Memory B cell (primary cell): Measurements from ENCODE around the gene SYTL3.

Experiments
- ATAC-seq: fragments of 150-1000 bp; cut with Tn5 transposase; 2 replicates; pipeline ENCODE4 v1.10.0; 2021; ENCODE audit warnings: low read depth, mild to moderate bottlenecking, moderate library complexity
- DNase-seq, 2 donors: peaks; one replicate each; pipeline ENCODE4 v3.0.0; 2022; ENCODE audit warnings: low spot score in 2 of 2
- H3K27ac Mint-ChIP-seq: one replicate; pipeline ENCODE4 v1.8.0; 2022; ENCODE audit warnings: mild to moderate bottlenecking, moderate library complexity, mixed read lengths
- H3K27me3 Mint-ChIP-seq: one replicate; pipeline ENCODE4 v1.8.0; 2022; ENCODE audit warnings: mixed read lengths
- H3K36me3 Mint-ChIP-seq: one replicate; pipeline ENCODE4 v1.8.0; 2022; ENCODE audit warnings: mild to moderate bottlenecking, mixed read lengths
- H3K4me1 Mint-ChIP-seq: one replicate; pipeline ENCODE4 v1.8.0; 2022; ENCODE audit warnings: mixed read lengths
- H3K4me3 Mint-ChIP-seq: one replicate; pipeline ENCODE4 v1.8.0; 2022; ENCODE audit warnings: mild to moderate bottlenecking, moderate library complexity, mixed read lengths
- H3K9me3 Mint-ChIP-seq: one replicate; pipeline ENCODE4 v1.8.0; 2022; ENCODE audit warnings: mixed read lengths

The SYTL3 gene

GRCh38 chr6:158771399-158772152 is 121.7 kb downstream of the SYTL3 start:
- Mint-ChIP-seq H3K9me3 (no peaks in the 10 kb centered on the region), H3K27ac (peak overlapping the region; percentile 81), H3K4me3 (no peak overlapping the region), H3K36me3 (peaks cover 48% of the 10 kb centered on the region), H3K27me3 (no peaks in the 10 kb centered on the region), H3K4me1 (peaks cover 11% of the 10 kb centered on the region)
- DNase-seq = no peak
- ATAC-seq = no peak

GRCh38 chr6:158772172-158772571 is 122.3 kb downstream of the SYTL3 start:
- no peak for DNase-seq
- Mint-ChIP-seq H3K27ac (peak overlapping the region; percentile 81), H3K4me1 (peaks cover 14% of the 10 kb centered on the region), H3K9me3 (no peaks in the 10 kb centered on the region), H3K27me3 (no peaks in the 10 kb centered on the region), H3K4me3 (no peak overlapping the region), H3K36me3 (peaks cover 51% of the 10 kb centered on the region)
- no peak for ATAC-seq

- H3K27me3 Mint-ChIP-seq = no peaks in the 10 kb centered on the region
- peak overlapping the region; percentile 58 for H3K27ac Mint-ChIP-seq
- no peak overlapping the region for H3K4me3 Mint-ChIP-seq
- peaks cover 49% of the 10 kb centered on the region for H3K36me3 Mint-ChIP-seq
- ATAC-seq (no peak), DNase-seq (no peak)
- H3K4me1 Mint-ChIP-seq = peaks cover 18% of the 10 kb centered on the region
- no peaks in the 10 kb centered on the region for H3K9me3 Mint-ChIP-seq
These were observed 123.1 kb downstream of the SYTL3 start for GRCh38 chr6:158772851-158773371.

- Mint-ChIP-seq H3K4me1 (peaks cover 15% of the 10 kb centered on the region), H3K27ac (peak overlapping the region; percentile 72), H3K36me3 (peaks cover 51% of the 10 kb centered on the region), H3K27me3 (no peaks in the 10 kb centered on the region), H3K4me3 (no peak overlapping the region), H3K9me3 (no peaks in the 10 kb centered on the region)
- no peak for ATAC-seq
- no peak for DNase-seq
These were observed 124.0 kb downstream of the SYTL3 start for GRCh38 chr6:158773581-158774449.

- peak overlapping the region; percentile 72 for H3K27ac Mint-ChIP-seq
- peaks cover 49% of the 10 kb centered on the region for H3K36me3 Mint-ChIP-seq
- peaks cover 15% of the 10 kb centered on the region for H3K4me1 Mint-ChIP-seq
- DNase-seq = no peak
- ATAC-seq = no peak
- no peak overlapping the region for H3K4me3 Mint-ChIP-seq
- H3K27me3 Mint-ChIP-seq = no peaks in the 10 kb centered on the region
- H3K9me3 Mint-ChIP-seq = no peaks in the 10 kb centered on the region
These were observed 125.0 kb downstream of the SYTL3 start for GRCh38 chr6:158774717-158775449.

- DNase-seq (no peak), ATAC-seq (no peak)
- H3K27ac Mint-ChIP-seq = peak overlapping the region; percentile 81
- H3K27me3 Mint-ChIP-seq = no peaks in the 10 kb centered on the region
- no peaks in the 10 kb centered on the region for H3K9me3 Mint-ChIP-seq
- peaks cover 18% of the 10 kb centered on the region for H3K4me1 Mint-ChIP-seq
- no peak overlapping the region for H3K4me3 Mint-ChIP-seq
- H3K36me3 Mint-ChIP-seq = peaks cover 47% of the 10 kb centered on the region
These were observed 126.0 kb downstream of the SYTL3 start for GRCh38 chr6:158775832-158776231.

DNA sequence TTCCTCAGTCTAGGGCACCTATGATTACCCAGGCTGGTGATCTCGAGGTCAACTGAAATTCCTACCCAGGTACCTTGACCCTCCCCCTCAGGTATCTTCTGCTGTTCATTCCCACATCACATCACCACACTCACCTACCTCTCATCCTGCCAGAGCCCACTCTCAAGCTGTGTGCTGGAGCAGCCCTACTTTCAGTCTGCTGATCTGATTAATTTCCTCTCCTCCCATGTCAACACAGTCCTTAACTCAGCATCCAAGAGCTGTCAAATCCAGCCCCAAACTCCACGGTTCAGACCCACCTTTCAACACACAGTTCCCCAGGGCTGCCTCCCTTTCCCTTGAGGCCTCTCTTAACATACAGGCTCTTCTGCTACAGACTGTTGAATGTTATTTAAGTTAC is 126.9 kb downstream of the SYTL3 start:
- no peaks in the 10 kb centered on the region for H3K9me3 Mint-ChIP-seq
- no peak overlapping the region for H3K4me3 Mint-ChIP-seq
- H3K27ac Mint-ChIP-seq = peak overlapping the region; percentile 81
- DNase-seq (no peak), ATAC-seq (no peak)
- H3K36me3 Mint-ChIP-seq = peaks cover 48% of the 10 kb centered on the region
- H3K27me3 Mint-ChIP-seq = no peaks in the 10 kb centered on the region
- H3K4me1 Mint-ChIP-seq = peaks cover 18% of the 10 kb centered on the region

- Mint-ChIP-seq H3K27ac (peak overlapping the region; percentile 81), H3K9me3 (no peaks in the 10 kb centered on the region), H3K36me3 (peaks cover 46% of the 10 kb centered on the region), H3K4me1 (peaks cover 14% of the 10 kb centered on the region), H3K4me3 (no peak overlapping the region), H3K27me3 (no peaks in the 10 kb centered on the region)
- DNase-seq (no peak), ATAC-seq (no peak)
These were observed 127.7 kb downstream of the SYTL3 start for GRCh38 chr6:158777510-158777909.

DNA sequence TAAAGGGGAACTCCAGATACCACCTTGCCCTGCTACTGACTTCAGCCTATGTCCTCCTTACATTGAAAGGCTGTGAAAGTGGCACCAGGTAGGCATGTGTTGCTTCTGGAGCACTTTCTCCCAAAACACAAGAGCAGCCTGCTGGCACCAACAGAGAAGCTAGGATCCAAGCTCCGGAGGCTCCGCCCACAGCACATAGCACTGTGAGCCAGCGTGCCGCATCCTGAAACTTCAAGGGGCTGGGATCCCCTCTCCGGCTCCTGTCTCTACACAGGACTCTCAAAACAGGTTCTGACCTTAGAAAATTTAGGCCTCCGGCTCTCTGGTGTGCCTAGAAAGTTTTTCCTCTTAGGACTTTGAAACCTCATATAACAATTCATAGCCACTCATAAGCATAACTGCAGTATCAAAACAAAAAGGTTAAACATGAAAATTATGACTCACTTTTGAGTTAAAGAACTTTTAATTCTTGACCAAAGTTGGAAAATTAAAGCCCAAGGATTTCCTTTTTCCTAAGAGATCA is 128.2 kb downstream of the SYTL3 start:
- ATAC-seq = no peak
- no peaks in the 10 kb centered on the region for H3K27me3 Mint-ChIP-seq
- H3K9me3 Mint-ChIP-seq = no peaks in the 10 kb centered on the region
- no peak for DNase-seq
- H3K27ac Mint-ChIP-seq = peak overlapping the region; percentile 81
- H3K4me3 Mint-ChIP-seq = no peak overlapping the region
- peaks cover 14% of the 10 kb centered on the region for H3K4me1 Mint-ChIP-seq
- H3K36me3 Mint-ChIP-seq = peaks cover 50% of the 10 kb centered on the region

DNA sequence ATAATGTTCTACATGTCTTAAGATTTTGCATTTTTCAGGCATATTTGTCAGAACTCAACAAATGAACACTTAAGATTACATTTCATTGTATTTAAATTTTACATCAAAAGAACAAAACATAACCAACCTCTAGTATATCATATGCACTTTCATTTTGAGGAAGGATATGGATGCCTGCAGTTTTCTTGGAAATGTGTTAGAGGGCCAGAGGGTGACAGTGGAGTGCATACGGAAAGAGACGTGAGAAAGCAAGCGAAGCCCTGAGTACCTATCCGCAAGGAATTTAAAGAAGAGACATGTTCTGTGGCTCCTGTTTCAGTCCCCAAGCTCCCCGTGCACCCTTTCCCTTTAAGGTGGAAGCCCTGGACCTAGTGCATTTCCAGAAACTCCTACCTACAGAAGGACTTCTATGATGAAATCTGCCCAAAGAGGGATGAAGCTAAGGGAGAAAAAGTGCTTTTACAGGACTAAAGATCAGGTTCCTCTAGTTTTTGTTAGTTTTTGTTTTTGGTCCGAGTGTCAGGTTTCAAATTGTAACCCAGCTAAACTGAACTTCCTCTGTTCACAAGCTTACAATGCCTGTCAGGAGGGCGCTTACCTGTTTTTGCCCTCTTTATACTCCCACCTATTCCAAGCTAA is 130.5 kb downstream of the SYTL3 start:
- DNase-seq = no peak
- H3K36me3 Mint-ChIP-seq = peaks cover 57% of the 10 kb centered on the region
- no peak overlapping the region for H3K4me3 Mint-ChIP-seq
- peaks cover 14% of the 10 kb centered on the region for H3K4me1 Mint-ChIP-seq
- peak overlapping the region; percentile 83 for H3K27ac Mint-ChIP-seq
- no peaks in the 10 kb centered on the region for H3K27me3 Mint-ChIP-seq
- H3K9me3 Mint-ChIP-seq = no peaks in the 10 kb centered on the region
- no peak for ATAC-seq

GRCh38 chr6:158780988-158781691 is 131.3 kb downstream of the SYTL3 start:
- H3K27me3 Mint-ChIP-seq = no peaks in the 10 kb centered on the region
- H3K4me3 Mint-ChIP-seq = no peak overlapping the region

DNA sequence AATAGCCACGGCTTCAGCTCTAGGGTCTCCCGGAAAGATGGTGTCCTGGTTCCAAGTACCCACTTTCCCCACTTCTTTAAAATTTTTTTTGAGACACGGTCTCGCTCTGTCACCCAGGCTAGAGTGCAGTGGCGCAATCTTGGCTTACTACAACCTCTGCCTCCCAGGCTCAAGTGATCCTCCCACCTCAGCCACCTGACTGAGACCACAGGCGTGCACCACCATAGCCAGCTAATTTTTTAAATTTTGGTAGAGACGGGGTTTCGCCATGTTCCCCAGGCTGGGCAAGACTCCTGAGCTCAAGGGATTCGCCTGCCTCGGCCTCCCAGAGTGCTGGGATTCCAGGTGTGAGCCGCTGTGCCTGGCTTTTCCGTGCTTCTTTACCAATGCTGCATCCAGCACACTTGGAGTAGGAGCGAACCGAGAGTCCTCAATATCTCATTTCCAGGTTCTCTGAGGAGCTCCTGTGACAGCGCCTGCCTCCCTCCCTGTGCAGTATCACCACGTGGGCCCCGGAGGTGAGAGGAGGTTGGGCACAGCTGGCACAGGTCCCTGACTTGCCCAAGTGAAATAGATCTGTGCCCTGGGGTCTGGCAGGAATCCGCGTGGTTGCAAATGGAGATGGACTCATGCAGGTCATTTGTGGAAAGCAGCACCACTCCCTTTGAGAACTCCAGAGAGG is 132.0 kb downstream of the SYTL3 start:
- H3K27ac Mint-ChIP-seq = peak overlapping the region; percentile 58
- peaks cover 11% of the 10 kb centered on the region for H3K4me1 Mint-ChIP-seq
- H3K9me3 Mint-ChIP-seq = no peaks in the 10 kb centered on the region
- H3K27me3 Mint-ChIP-seq = no peaks in the 10 kb centered on the region
- peaks cover 56% of the 10 kb centered on the region for H3K36me3 Mint-ChIP-seq
- ATAC-seq (no peak), DNase-seq (no peak)
- no peak overlapping the region for H3K4me3 Mint-ChIP-seq

More at GRCh38 chr6:158780988-158781691, 131.3 kb downstream of the SYTL3 start:
- Mint-ChIP-seq H3K27ac (peak overlapping the region; percentile 83), H3K4me1 (peaks cover 14% of the 10 kb centered on the region), H3K36me3 (peaks cover 58% of the 10 kb centered on the region), H3K9me3 (no peaks in the 10 kb centered on the region)
- DNase-seq (no peak), ATAC-seq (no peak)
